Vagina (tissue), 2 donors: ENCODE data around the gene HAUS2. TPM values are rescaled to one million over a fixed set of nuclear protein-coding genes. Genes with fewer than 3 reads are reported as not detected.

Source experiments
- DNase-seq, 2 donors: peaks; one replicate each; pipeline ENCODE4 v3.0.0-alpha.2; 2017; ENCODE audit errors: extremely low spot score in 2 of 2
- H3K27ac ChIP-seq: fragments of 200-600 bp; sonication (generic); one replicate; pipeline ENCODE4 v1.5.1; 2019
- H3K27me3 ChIP-seq: fragments of 200-600 bp; sonication (generic); one replicate; pipeline ENCODE4 v1.5.1; 2019
- H3K36me3 ChIP-seq, 2 donors: fragments of 200-600 bp; sonication (generic); one replicate each; pipeline ENCODE4 v1.5.1; 2017 to 2019
- H3K4me1 ChIP-seq: fragments of 200-600 bp; sonication (generic); one replicate; pipeline ENCODE4 v1.5.1; 2019
- H3K4me3 ChIP-seq, 2 donors: fragments of 200-600 bp; sonication (generic); 1 replicate in 1 of 2; 2 replicates in 1 of 2; pipeline ENCODE4 v1.5.1; 2016 to 2019
- H3K9me3 ChIP-seq: fragments of 200-600 bp; sonication (generic); one replicate; pipeline ENCODE4 v1.5.1; 2019
- CTCF ChIP-seq, 3 experiments: fragments of 450-650 bp in 2 of 3; fragments of 200-600 bp in 1 of 3; sonication (generic) in 1 of 3; IDR thresholded peaks; one replicate each; pipeline ENCODE4 v1.5.1; 2017 to 2019; ENCODE audit warnings: antibody characterized with exemption in 3 of 3, mild to moderate bottlenecking in 2 of 3, moderate library complexity in 2 of 3
- POLR2A ChIP-seq, 2 donors: fragments of 450-650 bp; IDR thresholded peaks; one replicate each; pipeline ENCODE4 v1.6.1; 2017; ENCODE audit warnings: antibody characterized with exemption in 2 of 2, mild to moderate bottlenecking in 2 of 2, moderate library complexity in 2 of 2
- POLR2AphosphoS5 ChIP-seq, 2 donors: sonication (generic); formaldehyde crosslinking; IDR thresholded peaks; one replicate each; pipeline ENCODE4 v1.9.0; 2017; ENCODE audit warnings: antibody characterized with exemption in 2 of 2, mild to moderate bottlenecking in 2 of 2, low read depth in 1 of 2; ENCODE audit not compliant: insufficient read depth in 1 of 2
- intact Hi-C: fragments of 100-400 bp; cut with DNase I; formaldehyde crosslinking; loops from one replicate; pipeline ENCODE4 v1.15.1; 2023
- total RNA-seq: library from RNA; depleted of rRNA; stranded (reverse); fragments of >200 nt; gene quantifications from one replicate; pipeline ENCODE4 v1.2.3, GENCODE V29; 2016

HAUS2 gene
- total RNA-seq, 1 donor from 2014 or later: 25.8 TPM

- peak overlapping the region; percentile 15 for H3K27ac ChIP-seq
- intact Hi-C loops: loop anchor here (5.0 kb wide), 1 partner anchor 836 kb away; no protein-coding TSS in a partner anchor
These were observed 67.5 kb downstream of the HAUS2 start for GRCh38 chr15:42616107-42616506.

More at GRCh38 chr15:42616107-42616506, 67.5 kb downstream of the HAUS2 start:
- Histone ChIP-seq H3K4me3 (no peak overlapping the region), H3K9me3 (no peaks in the 10 kb centered on the region), H3K4me1 (peaks cover 6% of the 10 kb centered on the region), H3K27me3 (no peaks in the 10 kb centered on the region), H3K36me3 (no peaks in the 10 kb centered on the region)
- DNase-seq: no peak
- TF ChIP-seq CTCF (IDR thresholded peaks at IDR 0.05) (no peak), POLR2A (IDR thresholded peaks at IDR 0.05) (no peak), POLR2AphosphoS5 (IDR thresholded peaks at IDR 0.05; ENCODE audit: insufficient read depth in 1 of 2, low read depth in 1 of 2) (no peak)

Other genes with a start within 250 kb of the HAUS2 start
- gene CAPN3, start 189.3 kb upstream of the HAUS2 start, total RNA-seq: 18.4 TPM
- 38.1 TPM for gene ZNF106, start 57.7 kb upstream of the HAUS2 start, total RNA-seq
- gene SNAP23, start 53.2 kb upstream of the HAUS2 start, total RNA-seq: 60.9 TPM
- 25.3 TPM for gene LRRC57, start within 50 bp of the HAUS2 start, total RNA-seq
- 35.1 TPM for gene STARD9, start 26.8 kb downstream of the HAUS2 start, total RNA-seq
- 10.3 TPM for gene CDAN1, start 188.3 kb downstream of the HAUS2 start, total RNA-seq